ENCODE measurements around the gene MALRD1.

- TF ChIP-seq CTCF (IDR thresholded peaks at IDR 0.05) (no peak), POLR2A (IDR thresholded peaks at IDR 0.05) (no peak)
Measured at GRCh38 chr10:19580691-19581090, 532.1 kb downstream of the MALRD1 start.
